Measurements from ENCODE around the gene NEGR1.

NEGR1 gene

DNA sequence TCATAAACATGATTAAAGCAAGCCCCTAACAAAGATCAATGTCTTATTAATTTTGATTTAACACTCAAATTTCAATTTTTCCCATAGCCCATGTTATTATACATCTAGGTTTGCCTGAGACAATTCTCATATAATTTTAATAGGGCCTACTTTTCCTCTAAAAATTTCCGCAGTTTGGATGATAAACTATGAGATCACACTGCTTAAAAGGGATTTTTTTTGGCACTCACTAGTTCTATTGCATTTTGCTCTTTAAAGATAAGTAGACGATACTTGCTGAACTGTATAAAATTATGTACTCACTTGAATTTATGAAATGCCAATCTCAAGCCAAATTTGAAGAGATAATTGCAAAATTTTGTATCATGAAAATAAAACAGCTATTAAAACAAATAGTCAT is 721.1 kb downstream of the NEGR1 start:
- DNase-seq (ENCODE audit: low read depth) = peak; percentile 19

DNA sequence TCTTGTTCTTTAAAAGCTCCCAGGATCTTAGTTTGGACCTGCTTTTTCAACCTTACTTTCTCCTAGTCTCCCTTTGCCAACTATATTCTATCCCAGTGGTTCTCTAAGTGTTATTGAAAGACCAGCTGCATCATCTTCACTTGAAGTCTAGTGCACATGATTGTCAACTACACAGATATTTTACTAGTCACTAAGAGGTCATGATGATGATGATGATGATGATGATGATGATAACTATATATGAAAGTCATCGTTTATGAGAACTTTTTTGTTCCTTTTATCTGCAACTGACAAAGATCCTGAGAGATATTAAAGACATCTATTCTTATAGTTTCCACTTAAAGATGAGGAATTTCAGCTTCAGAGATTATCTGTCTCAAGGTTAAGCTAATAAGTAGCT is 722.5 kb downstream of the NEGR1 start:
- no peak for DNase-seq (ENCODE audit: low read depth)

DNA sequence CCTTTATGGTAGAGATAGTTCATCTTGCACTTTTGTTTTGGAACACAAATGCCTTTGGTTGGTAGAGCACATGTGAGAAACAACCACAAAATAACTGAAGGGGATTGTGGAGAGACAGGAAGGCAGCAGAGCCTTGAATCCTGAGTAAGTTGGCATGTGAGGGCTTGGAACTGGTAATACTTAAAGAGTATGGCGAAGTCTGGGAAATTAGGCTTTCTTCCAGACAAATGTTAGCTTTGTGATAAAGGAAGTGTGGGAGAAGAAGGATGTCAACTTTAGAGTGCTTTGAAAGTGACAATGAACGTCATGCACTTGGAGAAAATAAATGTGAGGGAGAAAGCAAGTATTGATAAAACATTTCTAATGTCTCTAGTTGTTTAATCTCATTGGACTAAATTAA is 725.2 kb downstream of the NEGR1 start:
- no peak for DNase-seq (ENCODE audit: low read depth)

DNA sequence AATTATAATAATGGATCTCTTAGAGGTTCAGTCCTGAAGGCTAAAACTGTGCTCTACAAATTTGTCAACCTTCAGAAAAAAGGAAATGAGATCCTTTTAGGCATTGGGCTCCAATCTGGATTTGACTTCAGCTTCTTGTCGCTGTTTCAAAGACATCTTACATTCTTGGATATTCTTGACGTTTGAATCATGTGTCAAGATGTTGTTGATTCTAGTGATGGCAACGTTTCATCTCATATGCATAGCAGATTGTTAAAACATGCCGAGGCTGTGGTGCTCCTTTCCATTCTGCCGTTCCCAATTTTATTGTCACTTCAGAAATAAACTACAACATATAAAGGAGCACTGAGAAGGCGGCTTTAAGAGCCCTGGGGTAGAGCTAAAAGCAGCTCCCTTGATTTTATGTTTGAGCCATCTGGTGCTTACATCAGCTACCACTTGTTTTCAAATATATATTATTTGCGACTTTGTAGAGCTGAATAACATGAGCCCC is 733.9 kb downstream of the NEGR1 start:
- DNase-seq (ENCODE audit: low read depth) = no peak

DNA sequence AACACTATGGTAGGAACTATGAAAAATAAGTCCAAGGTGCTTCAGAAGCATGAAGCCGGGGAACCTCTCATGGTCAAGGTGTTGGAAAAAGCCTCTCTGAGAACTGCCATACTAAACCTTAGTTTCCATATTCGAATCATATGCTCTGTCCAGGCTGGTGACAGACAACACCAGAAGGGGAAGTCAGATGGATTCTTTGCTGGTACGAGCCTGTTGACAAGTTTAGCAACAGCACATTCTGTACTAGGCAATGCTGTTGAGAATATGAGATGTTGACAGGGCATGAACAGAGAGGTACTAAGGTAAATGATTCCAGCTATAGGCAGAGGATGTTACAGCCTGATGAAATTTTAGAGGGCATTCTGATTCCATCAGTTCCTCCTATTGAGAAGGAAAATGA is 740.2 kb downstream of the NEGR1 start:
- no peak for DNase-seq (ENCODE audit: low read depth)

DNA sequence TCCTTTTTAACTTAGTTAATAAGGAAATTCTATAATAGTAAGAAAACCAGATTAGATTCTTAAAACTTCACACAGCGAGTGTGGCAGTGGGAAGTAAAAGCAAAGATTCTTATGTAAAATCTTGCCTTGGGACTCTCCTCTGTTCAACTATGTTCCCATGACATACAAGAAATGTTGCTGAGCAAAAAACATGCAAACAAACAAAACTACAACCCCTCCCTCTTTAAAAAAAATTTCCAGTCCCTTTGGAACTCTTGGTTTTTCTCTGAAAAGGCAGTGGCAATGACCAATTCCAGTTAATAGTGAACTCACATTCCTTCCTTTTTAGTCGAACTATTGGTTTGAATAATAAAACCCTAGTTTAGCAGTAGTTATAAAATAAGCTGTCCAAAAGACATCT is 748.4 kb downstream of the NEGR1 start:
- DNase-seq (ENCODE audit: low read depth) = no peak

DNA sequence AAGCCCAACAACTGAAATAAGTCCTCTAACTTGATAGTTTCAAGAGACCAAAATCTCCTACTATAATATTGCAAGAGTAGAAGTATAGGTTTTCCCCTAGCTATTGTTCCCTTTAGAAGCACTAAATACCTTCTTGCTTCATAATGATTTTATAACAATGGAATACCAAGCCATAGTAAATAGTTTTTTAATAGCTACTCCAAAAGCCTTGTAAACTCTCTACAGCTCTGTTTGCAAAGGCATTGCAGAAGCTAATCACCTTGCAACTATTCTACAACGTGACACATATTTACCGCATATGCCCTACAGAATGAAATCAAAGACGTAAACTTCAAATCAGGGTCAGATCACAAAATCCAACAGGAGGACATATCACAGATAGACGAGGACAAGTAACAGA is 750.0 kb downstream of the NEGR1 start:
- DNase-seq (ENCODE audit: low read depth) = no peak

DNA sequence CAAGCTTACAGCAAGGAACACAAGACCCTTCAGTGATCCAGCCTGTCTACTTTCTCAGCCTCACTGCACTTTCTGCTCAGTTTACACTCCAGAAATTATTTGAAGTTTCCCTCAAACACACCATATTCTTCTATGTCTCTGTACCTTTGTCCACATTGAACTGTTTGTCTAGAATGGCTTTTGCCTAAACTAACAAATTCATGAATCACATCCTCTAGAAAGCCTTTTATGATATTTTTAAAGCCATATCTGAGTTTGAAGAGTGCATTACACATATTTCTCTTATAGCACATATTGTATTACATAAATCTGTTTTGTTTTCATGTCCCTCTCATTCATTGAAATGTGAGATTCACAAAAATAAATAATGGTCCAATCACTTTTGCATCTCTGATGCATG is 755.5 kb downstream of the NEGR1 start:
- no peak for DNase-seq (ENCODE audit: low read depth)

DNA sequence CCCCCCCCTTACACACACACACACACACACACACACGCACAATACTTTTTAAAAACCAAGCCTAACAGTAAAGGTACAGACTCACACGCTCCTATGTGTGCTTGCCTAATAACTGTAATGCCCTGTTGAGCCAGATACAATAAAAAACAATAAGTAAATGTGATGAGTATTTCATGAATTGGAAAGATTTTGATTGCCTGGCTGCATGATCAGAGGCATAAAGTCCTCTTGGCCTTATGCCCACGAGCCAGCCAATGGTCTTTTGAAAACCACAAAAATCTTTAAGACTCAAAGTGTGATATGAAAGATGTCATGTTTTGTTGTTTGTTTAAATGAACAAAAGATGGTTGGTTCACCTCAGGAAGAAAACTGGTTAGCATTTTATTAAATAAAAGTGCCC is 759.6 kb downstream of the NEGR1 start:
- no peak for DNase-seq (ENCODE audit: low read depth)

DNA sequence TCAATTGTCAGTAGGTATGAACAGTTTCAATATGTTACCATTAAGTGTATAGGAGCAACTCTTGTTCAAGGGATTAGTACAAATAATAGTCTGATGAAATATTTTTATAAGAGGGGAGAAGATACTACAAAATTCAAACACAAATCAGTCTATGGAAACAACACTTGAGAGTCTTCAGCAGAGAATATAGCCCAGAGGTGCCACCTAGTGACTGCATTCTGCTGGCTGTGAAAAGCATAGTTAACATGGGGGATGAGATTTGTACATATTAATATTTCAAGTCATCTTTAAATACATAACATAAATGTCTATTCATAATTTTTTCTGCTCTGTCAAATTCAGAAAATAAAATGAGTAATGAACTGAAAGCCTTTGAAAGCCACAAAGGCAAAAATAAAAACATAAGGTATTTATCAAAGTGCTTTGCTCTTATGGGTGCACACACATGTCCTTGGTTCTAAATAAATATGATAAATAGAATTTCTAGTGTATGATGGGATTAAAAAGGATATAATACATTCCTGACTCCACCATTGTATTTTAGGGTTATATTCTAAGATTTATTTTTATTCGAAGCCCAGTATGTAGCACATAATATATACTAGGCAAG is 760.6 kb downstream of the NEGR1 start:
- peak; percentile 47 for DNase-seq (ENCODE audit: low read depth)

DNA sequence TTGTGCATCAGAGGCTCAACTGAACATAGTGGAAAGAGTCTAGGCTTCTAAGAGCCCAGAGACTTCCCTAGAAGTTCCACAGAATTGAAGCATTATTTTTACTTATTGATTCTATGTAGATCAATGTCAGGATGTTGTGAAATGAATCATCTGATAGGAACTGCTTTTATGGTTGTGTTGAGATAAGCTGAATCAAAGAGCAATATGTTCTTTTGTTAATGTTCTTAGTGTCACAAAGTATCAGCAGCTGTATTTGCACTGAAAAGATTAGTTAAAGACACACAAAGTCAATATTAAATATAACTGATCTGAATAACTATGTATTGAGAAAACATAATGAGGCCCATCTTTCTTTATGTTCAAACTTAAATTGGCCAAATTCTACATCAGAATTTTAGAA is 770.8 kb downstream of the NEGR1 start:
- no peak for DNase-seq (ENCODE audit: low read depth)

DNA sequence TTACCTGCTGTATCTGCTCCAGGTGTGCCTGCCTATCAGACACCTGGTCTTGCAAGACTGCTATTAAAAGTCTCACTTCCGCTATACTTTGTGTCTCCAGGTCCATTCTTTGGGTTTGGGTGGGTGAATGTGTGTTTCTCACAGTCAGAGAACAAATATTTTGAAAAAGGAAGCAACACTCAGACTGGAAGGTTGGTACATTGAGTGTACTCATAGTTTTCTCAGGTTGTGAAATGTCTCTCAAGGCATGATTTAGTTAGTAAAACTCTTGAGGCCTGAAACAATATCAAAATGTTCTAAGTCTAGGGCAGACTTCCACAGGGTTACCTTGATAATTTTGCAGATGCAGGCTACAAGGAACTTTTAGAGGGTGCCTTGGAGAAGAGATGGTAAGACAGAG is 771.6 kb downstream of the NEGR1 start:
- DNase-seq (ENCODE audit: low read depth) = no peak

DNA sequence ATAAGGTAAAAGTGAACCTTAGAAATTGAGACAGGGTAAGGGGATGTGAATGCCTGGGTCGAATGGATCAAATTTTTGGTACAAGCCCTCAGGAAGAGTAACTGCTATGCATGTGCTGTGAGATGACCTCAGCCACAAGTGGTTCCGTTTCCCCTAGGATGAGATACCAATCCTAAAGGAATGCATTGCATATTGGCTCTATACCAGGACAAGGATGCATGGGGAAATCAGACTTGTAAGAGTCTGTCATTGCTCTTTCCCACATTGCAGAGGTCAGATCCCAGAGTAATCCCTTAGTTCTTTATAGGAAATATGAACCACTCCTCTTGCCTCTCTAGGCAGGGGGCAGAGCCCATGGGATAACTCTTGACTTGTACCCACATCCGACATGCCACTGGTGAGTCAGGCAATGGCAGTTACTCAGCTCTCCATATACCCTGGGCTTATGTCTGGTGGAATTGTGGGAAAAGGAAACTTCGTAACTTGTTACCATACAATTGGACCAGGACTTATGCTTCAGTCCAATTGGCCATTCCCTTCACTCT is 773.2 kb downstream of the NEGR1 start:
- DNase-seq (ENCODE audit: low read depth) = peak; percentile 24

DNA sequence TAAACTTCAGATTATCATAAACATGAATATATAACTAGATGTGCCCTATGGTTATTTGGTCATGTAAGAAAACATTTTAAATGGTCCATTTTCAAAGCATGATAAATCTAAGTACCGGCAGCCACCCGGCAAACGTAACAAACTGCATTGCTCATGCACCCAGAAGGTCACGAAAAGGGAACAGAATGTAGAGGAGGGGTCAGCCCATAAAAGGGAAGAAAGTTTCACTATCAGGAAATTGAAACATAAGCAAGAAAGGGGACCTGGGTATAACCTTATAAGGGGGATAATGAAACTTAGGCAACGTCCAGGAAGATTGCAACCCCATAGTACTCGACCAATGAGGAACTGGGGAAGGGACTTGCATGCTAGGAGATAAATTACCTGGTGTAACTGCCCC is 780.3 kb downstream of the NEGR1 start:
- no peak for DNase-seq (ENCODE audit: low read depth)

DNA sequence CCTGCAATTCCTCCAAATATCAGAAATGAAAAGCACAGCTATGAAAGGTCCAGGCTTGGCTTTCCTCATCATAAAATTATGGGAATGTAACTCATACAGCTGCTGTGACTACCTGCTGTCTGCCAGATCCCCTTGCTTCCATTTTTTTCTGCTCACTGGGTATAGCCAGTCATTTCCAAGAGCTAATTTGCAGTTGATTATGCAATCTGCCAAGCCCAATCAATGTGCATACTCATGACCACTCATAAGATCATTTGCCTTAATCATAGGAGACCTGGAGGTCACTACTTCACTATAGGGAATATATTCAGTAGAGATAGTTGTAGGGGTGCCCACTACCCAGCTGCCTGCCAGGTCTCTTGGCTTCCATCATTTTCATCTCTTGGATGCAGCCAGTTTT is 783.8 kb downstream of the NEGR1 start:
- no peak for DNase-seq (ENCODE audit: low read depth)

DNA sequence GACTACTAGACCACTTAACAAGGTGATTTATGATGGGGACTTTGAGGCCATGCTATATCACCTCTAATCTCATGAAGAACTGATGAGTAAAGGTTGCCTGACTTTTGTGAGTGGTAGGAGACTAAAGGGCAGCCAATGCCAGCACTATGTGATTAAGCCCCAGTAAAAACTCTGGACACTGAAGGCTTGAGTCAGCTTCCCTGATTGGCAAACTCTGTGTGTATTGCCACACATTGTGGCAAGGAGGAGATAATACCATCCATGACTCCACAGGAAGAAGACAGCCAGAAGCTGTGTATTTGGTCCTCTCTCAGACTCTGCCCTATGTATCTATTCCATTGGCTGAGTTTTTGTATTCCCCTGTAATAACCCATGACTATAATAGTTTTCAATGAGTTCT is 788.2 kb downstream of the NEGR1 start:
- DNase-seq (ENCODE audit: low read depth) = peak; percentile 8

DNA sequence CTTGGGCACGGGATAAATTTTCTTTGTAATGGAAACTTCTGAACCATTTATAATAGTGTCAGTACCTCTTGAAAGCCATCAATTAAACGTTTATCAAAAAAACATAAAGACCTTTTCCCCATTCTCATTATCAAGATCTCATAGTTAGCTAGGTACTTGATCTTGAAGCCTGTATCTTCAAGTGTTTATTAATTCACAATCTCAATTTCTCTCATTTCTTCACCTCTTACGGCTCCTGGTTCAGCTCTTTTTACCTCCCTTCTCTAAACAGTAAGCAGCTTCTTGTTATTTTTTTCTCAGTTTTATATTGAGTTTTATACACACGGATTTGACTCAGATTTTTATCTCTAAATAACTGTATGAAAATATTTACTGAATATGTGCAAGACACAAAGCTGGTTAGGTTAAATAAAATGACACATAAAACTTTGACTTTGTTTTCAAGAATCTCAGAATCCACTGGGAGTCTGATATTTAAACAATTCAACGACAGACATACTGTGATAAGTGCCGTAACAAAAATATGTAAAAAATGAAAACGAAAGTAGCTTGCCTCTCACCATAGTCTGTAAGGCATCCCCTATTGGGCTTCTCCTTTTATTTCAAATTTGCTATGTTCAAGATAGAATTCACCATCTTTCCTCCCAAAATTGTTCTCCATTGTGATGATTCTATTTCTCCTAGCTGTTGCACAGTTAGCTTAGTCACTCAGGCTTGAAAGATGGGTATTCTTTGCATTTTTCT is 789.9 kb downstream of the NEGR1 start:
- no peak for DNase-seq (ENCODE audit: low read depth)

DNA sequence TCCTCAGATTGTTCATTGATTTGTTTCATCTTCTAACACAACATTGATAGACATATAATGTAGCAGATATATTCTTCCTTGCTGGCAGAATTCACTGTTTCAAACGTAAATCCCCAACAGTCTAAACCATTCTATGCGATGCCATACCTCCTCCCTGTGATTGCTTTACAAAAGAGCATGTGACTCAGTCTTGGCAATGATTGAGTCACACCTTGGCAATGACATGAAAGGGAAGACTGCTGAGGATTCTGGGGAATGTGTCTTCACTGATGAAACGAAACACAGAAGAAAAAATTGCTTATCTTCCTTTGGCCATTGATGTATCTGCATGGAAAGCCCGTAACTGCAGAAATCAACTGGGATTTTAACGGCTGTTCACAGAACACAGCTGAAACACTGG is 791.9 kb downstream of the NEGR1 start:
- peak; percentile 62 for DNase-seq (ENCODE audit: low read depth)

DNA sequence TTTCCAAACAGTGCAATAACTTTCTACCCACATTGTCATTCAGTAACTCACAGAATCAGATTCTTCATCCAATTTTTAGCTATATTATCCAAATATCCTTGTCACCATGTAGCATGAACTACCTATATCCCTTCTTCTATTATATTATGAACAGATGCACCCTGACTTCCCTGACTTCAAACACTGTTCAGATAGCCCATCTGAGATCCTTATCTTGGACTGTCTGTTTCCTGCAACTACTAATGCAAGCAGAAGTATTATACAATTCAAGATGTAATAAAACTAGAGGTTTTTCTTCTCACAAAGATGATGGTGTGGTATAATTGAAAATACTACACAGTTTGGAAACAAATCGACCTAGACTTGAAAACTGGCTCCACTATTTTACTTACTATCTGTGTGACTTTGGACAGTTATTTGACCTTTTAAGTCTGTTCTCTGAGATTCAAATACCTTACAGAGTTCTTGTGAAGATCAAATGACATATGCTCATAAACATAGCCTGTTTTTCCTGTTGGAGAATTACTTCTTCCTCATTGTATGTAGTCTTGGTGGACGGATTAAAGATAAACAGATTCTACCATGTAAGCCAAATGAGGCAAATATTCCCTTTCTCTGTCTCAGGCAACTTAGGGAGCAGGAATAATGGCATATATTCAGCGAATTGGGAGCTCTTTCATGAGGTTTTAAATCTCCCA is 793.6 kb downstream of the NEGR1 start:
- DNase-seq (ENCODE audit: low read depth) = no peak

DNA sequence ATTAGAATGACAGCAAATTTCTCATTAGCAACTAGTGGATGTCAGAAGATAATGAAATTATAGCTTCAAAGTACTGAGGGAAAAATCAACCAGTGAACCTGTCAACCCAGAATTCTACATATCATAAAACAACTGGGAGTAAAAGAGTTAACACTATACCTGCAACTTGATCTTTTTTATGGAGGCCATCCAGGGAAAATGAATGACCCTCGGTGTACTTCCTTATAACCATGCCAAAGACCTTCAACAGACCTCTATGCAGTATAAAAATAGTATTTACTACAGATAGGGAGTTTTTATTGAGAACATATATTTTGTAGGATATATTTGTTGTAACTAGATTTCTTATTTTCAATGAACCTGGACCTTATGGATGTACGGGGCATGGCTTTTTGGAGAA is 809.0 kb downstream of the NEGR1 start:
- DNase-seq (ENCODE audit: low read depth) = no peak

DNA sequence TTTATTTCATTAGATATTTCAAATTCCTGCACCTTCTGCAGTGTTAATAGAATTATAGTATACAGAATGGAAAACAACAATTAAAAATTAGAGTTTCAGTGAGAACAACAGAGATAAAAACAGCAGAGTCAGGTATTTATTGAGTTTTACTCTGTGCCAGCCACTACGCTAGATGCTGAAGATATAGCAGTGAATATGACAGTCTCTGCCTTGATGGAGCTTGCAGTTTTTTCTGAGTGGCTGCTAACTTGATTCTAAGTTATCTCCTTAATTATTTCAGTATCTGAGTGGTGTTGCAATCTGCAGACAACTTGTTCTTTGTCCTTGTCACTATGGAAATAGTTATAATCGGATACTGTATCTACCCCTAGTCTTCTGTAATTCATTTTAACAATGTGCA is 817.2 kb downstream of the NEGR1 start:
- DNase-seq (ENCODE audit: low read depth) = no peak

DNA sequence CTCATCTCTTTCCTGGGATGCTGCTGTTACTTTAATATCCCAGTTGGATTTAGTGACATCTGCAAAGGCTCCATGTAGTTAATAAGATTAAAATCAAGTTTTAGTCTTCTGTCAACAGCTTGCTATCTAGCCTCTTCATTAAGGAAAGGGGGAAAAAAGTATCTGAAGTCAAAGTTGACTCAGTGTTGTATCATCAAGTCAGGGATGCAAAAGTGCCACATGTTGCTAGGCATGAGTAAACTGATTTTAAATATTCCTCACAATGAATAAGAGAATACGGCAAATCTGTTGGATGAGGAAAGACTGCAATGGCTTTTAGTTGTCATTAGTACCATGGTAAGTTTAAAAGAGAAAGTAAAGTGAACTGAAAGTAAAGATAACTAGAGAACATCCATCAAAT is 818.3 kb downstream of the NEGR1 start:
- peak; percentile 67 for DNase-seq (ENCODE audit: low read depth)

DNA sequence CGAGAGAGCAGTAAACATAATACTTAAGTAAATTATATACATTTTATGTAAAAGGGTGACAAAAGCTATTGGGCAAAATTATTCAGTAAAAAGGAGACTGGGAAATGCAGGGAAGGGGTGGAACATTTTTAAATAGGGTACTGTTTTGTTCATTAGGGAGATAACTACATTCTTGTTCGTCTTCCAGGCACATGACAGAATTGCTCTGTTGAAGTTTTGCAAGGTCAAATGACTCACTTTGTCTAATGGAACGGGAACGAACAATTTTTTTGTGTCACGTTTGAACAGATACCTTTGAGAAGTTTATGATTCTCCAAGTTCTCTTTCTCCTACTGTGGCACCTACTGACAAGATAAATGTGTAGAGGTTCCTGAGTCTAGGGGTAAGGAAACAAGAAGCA is 819.2 kb downstream of the NEGR1 start:
- peak; percentile 38 for DNase-seq (ENCODE audit: low read depth)

Data from ELR (cell line).